ENCODE measurements around the gene TTI1. TPM values are rescaled to one million over a fixed set of nuclear protein-coding genes. Genes with fewer than 3 reads are reported as not detected.

Gene TTI1
- total and polyA plus RNA-seq, 3 donors from 2014 or later: 24.1 to 30.5 (median 26.0) TPM

- Histone ChIP-seq H3K9me3 (no peaks in the 10 kb centered on the region), H3K27ac (no peak overlapping the region), H3K36me3 (ENCODE audit: low read depth, missing control alignments) (no peaks in the 10 kb centered on the region), H3K4me1 (peaks cover 5% of the 10 kb centered on the region), H3K27me3 (no peaks in the 10 kb centered on the region), H3K4me3 (no peak overlapping the region)
- intact Hi-C loops (cut with DNase I; ENCODE audit: low total_unique reads): no loop called here
- 88 to 89% methylated on average over 6 of the region's 6 CpGs for WGBS, 2 donors
- DNase-seq: no peak
- TF ChIP-seq POLR2A (IDR thresholded peaks at IDR 0.05): no peak
- TF ChIP-seq CTCF (IDR thresholded peaks at IDR 0.05): no peak
Observed at GRCh38 chr20:38055848-38056247, 22.6 kb upstream of the TTI1 start.

- TF ChIP-seq CTCF (IDR thresholded peaks at IDR 0.05) (no peak), POLR2A (IDR thresholded peaks at IDR 0.05) (no peak)
- intact Hi-C loops (cut with DNase I; ENCODE audit: low total_unique reads): no loop called here
- H3K4me1 ChIP-seq: peaks cover 5% of the 10 kb centered on the region
- DNase-seq: peak; percentile 36
- H3K36me3 ChIP-seq (ENCODE audit: low read depth, missing control alignments): no peaks in the 10 kb centered on the region
- 39 to 49% methylated on average over 4 of the region's 4 CpGs for WGBS, 2 donors
- no peak overlapping the region for H3K27ac ChIP-seq
- no peaks in the 10 kb centered on the region for H3K9me3 ChIP-seq
- no peak overlapping the region for H3K4me3 ChIP-seq
- no peaks in the 10 kb centered on the region for H3K27me3 ChIP-seq
Observed at GRCh38 chr20:38055294-38055693, 22.0 kb upstream of the TTI1 start.

GRCh38 chr20:38054647-38055046, 21.4 kb upstream of the TTI1 start:
- peaks cover 5% of the 10 kb centered on the region for H3K4me1 ChIP-seq
- no peaks in the 10 kb centered on the region for H3K36me3 ChIP-seq (ENCODE audit: low read depth, missing control alignments)
- H3K27me3 ChIP-seq: no peaks in the 10 kb centered on the region
- no peak overlapping the region for H3K27ac ChIP-seq
- no peak overlapping the region for H3K4me3 ChIP-seq
- no peak for TF ChIP-seq POLR2A (IDR thresholded peaks at IDR 0.05)
- TF ChIP-seq CTCF (IDR thresholded peaks at IDR 0.05): no peak
- whole genome bisulfite sequencing, 2 donors: 90 to 95% methylated on average over 2 of the region's 2 CpGs
- intact Hi-C loops (cut with DNase I; ENCODE audit: low total_unique reads): no loop called here
- no peaks in the 10 kb centered on the region for H3K9me3 ChIP-seq
- no peak for DNase-seq

- H3K36me3 ChIP-seq (ENCODE audit: low read depth, missing control alignments): no peaks in the 10 kb centered on the region
- TF ChIP-seq POLR2A (IDR thresholded peaks at IDR 0.05) (no peak), CTCF (IDR thresholded peaks at IDR 0.05) (no peak)
- H3K4me3 ChIP-seq: no peak overlapping the region
- intact Hi-C loops (cut with DNase I; ENCODE audit: low total_unique reads): no loop called here
- H3K9me3 ChIP-seq: no peaks in the 10 kb centered on the region
- DNase-seq: no peak
- H3K4me1 ChIP-seq: peaks cover 5% of the 10 kb centered on the region
- 84 to 90% methylated on average over 2 of the region's 2 CpGs for WGBS, 2 donors
- no peak overlapping the region for H3K27ac ChIP-seq
- H3K27me3 ChIP-seq: no peaks in the 10 kb centered on the region
Observed at GRCh38 chr20:38052870-38053269, 19.6 kb upstream of the TTI1 start.

- 62 to 79% methylated on average over 1 of the region's 1 CpG for WGBS, 2 donors
- intact Hi-C loops (cut with DNase I; ENCODE audit: low total_unique reads): no loop called here
- no peaks in the 10 kb centered on the region for H3K9me3 ChIP-seq
- DNase-seq: no peak
- no peaks in the 10 kb centered on the region for H3K27me3 ChIP-seq
- TF ChIP-seq CTCF (IDR thresholded peaks at IDR 0.05) (no peak), POLR2A (IDR thresholded peaks at IDR 0.05) (no peak)
- H3K4me3 ChIP-seq: no peak overlapping the region
- no peak overlapping the region for H3K27ac ChIP-seq
- no peaks in the 10 kb centered on the region for H3K36me3 ChIP-seq (ENCODE audit: low read depth, missing control alignments)
- H3K4me1 ChIP-seq: peaks cover 5% of the 10 kb centered on the region
Observed at GRCh38 chr20:38050686-38051085, 17.4 kb upstream of the TTI1 start.
